HG03342 (cell line): ENCODE data around the gene TSPAN4.

ENCODE experiments used
- ATAC-seq: cut with Tn5 transposase; IDR thresholded peaks from one replicate; pipeline ENCODE4 v1.9.1; 2021; ENCODE audit warnings: mild to moderate bottlenecking, moderate library complexity; ENCODE audit not compliant: unreplicated experiment

Gene TSPAN4

GRCh38 chr11:848380-848931, 5.8 kb downstream of the TSPAN4 start:
- no peak for ATAC-seq

- no peak for ATAC-seq
Observed at GRCh38 chr11:849104-849824, 6.6 kb downstream of the TSPAN4 start.

- no peak for ATAC-seq
Observed at GRCh38 chr11:849951-850774, 7.5 kb downstream of the TSPAN4 start.

GRCh38 chr11:850775-851763, 8.4 kb downstream of the TSPAN4 start:
- no peak for ATAC-seq

GRCh38 chr11:852762-853161, 10.1 kb downstream of the TSPAN4 start:
- ATAC-seq, result no peak

GRCh38 chr11:853682-854448, 11.2 kb downstream of the TSPAN4 start:
- no peak for ATAC-seq

GRCh38 chr11:854601-855329, 12.1 kb downstream of the TSPAN4 start:
- no peak for ATAC-seq

GRCh38 chr11:855330-855674, 12.7 kb downstream of the TSPAN4 start:
- no peak for ATAC-seq

- no peak for ATAC-seq
Observed at GRCh38 chr11:855796-856195, 13.1 kb downstream of the TSPAN4 start.

- ATAC-seq, result no peak
Observed at GRCh38 chr11:856397-856796, 13.7 kb downstream of the TSPAN4 start.

GRCh38 chr11:858053-858761, 15.6 kb downstream of the TSPAN4 start:
- no peak for ATAC-seq

GRCh38 chr11:858762-859339, 16.2 kb downstream of the TSPAN4 start:
- ATAC-seq, result no peak

- ATAC-seq, result no peak
Observed at GRCh38 chr11:859394-860131, 16.9 kb downstream of the TSPAN4 start.

- no peak for ATAC-seq
Observed at GRCh38 chr11:860234-861104, 17.8 kb downstream of the TSPAN4 start.

- no peak for ATAC-seq
Observed at GRCh38 chr11:861105-861479, 18.4 kb downstream of the TSPAN4 start.

- no peak for ATAC-seq
Observed at GRCh38 chr11:862081-862661, 19.5 kb downstream of the TSPAN4 start.

- ATAC-seq, result no peak
Observed at GRCh38 chr11:862696-863022, 20.0 kb downstream of the TSPAN4 start.
